Activated T-helper 1 cell treated with anti-CD3 and anti-CD28 coated beads, Interleukin-2, amount 50 U/mL, for 16 hours (primary cell): ENCODE results near the gene MR1.
A peak's percentile ranks its signal among the peaks of the same experiment; 100 is the strongest.

Experiments
- DNase-seq, 2 donors: peaks; one replicate each; pipeline ENCODE4 v3.0.0-alpha.2; 2020; ENCODE audit warnings: low read depth in 1 of 2, low spot score in 1 of 2

MR1 gene

GRCh38 chr1:181062836-181063428 lies 29.1 kb downstream of the MR1 start:
- DNase-seq: peak in 1 of 2 donors; percentile 1

GRCh38 chr1:181064011-181064623 lies 30.3 kb downstream of the MR1 start:
- no peak for DNase-seq

- no peak for DNase-seq
Measured at GRCh38 chr1:181064702-181065101, 30.9 kb downstream of the MR1 start.

- no peak for DNase-seq
Measured at GRCh38 chr1:181073638-181074037, 39.9 kb downstream of the MR1 start.

GRCh38 chr1:181075766-181076350 lies 42.1 kb downstream of the MR1 start:
- no peak for DNase-seq

- no peak for DNase-seq
Measured at GRCh38 chr1:181076852-181077251, 43.1 kb downstream of the MR1 start.

GRCh38 chr1:181077576-181078242 lies 43.9 kb downstream of the MR1 start:
- no peak for DNase-seq

GRCh38 chr1:181079382-181079781 lies 45.6 kb downstream of the MR1 start:
- no peak for DNase-seq

GRCh38 chr1:181079920-181080319 lies 46.1 kb downstream of the MR1 start:
- no peak for DNase-seq

- DNase-seq: no peak
Measured at GRCh38 chr1:181080556-181080955, 46.8 kb downstream of the MR1 start.

- no peak for DNase-seq
Measured at GRCh38 chr1:181081395-181081794, 47.6 kb downstream of the MR1 start.

- DNase-seq: peak; percentile 20 to 29
Measured at GRCh38 chr1:181083842-181084605, 50.2 kb downstream of the MR1 start.

- no peak for DNase-seq
Measured at GRCh38 chr1:181084606-181084969, 50.8 kb downstream of the MR1 start.

GRCh38 chr1:181086091-181086490 lies 52.3 kb downstream of the MR1 start:
- DNase-seq: no peak

- no peak for DNase-seq
Measured at GRCh38 chr1:181086926-181087325, 53.1 kb downstream of the MR1 start.

GRCh38 chr1:181087400-181087901 lies 53.7 kb downstream of the MR1 start:
- no peak for DNase-seq

GRCh38 chr1:181088079-181089016 lies 54.6 kb downstream of the MR1 start, which contains the start of gene IER5:
TSS of gene IER5 (plus strand) at chr1:181088700. CDS start at chr1:181088903, 203 bp downstream.
- peak; percentile 92 to 94 for DNase-seq

- DNase-seq: peak; percentile 6 to 11
Measured at GRCh38 chr1:181089017-181089675, 55.4 kb downstream of the MR1 start.

- DNase-seq: peak; percentile 34 to 69
Measured at GRCh38 chr1:181089676-181090544, 56.1 kb downstream of the MR1 start.
